ENCODE data around the gene RUFY1.

DNA sequence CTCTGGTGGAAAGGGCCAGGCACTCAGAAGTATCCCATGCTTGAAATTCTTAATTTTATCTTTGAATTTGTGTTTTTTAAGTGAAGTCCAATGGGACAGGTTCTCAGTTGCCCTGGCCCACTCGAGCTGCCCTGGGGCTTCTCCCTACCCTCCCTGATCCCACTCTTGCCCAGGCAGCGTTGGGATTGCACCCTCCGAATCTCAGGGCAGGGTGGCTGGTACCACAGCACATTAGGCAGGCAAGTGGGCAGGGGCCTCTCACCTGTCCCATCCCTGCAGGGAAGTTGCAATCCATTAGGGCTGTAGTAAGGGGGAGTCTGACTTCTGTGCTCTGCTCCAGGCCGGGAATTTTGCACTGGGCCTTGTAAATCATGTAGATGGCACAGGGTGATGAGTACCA is 2.7 kb downstream of the RUFY1 start:
- TF ChIP-seq, protein P1, sequence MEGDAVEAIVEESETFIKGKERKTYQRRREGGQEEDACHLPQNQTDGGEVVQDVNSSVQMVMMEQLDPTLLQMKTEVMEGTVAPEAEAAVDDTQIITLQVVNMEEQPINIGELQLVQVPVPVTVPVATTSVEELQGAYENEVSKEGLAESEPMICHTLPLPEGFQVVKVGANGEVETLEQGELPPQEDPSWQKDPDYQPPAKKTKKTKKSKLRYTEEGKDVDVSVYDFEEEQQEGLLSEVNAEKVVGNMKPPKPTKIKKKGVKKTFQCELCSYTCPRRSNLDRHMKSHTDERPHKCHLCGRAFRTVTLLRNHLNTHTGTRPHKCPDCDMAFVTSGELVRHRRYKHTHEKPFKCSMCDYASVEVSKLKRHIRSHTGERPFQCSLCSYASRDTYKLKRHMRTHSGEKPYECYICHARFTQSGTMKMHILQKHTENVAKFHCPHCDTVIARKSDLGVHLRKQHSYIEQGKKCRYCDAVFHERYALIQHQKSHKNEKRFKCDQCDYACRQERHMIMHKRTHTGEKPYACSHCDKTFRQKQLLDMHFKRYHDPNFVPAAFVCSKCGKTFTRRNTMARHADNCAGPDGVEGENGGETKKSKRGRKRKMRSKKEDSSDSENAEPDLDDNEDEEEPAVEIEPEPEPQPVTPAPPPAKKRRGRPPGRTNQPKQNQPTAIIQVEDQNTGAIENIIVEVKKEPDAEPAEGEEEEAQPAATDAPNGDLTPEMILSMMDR (IDR thresholded peaks at IDR 0.05) = no peak
- TF ChIP-seq POLR2A (IDR thresholded peaks at IDR 0.05) = no peak
